ENCODE data around the gene ELAVL1. TPM values are rescaled to one million over a fixed set of nuclear protein-coding genes. Genes with fewer than 3 reads are reported as not detected.

ELAVL1 gene
- total RNA-seq, 1 donor from 2014 or later, result 67.9 TPM

GRCh38 chr19:7947939-7948338 lies 57.5 kb downstream of the ELAVL1 start:
- no peak for DNase-seq (ENCODE audit: low spot score)
- Mint-ChIP-seq H3K27ac (ENCODE audit: unreplicated experiment) (no peak overlapping the region), H3K27me3 (ENCODE audit: low read depth) (no peaks in the 10 kb centered on the region), H3K4me3 (ENCODE audit: unreplicated experiment) (no peak overlapping the region), H3K36me3 (ENCODE audit: low read depth) (no peaks in the 10 kb centered on the region), H3K9me3 (ENCODE audit: low read depth) (no peaks in the 10 kb centered on the region), H3K4me1 (ENCODE audit: low read depth) (peaks cover 10% of the 10 kb centered on the region)
- TF ChIP-seq CTCF (IDR thresholded peaks at IDR 0.05), result no peak

GRCh38 chr19:7944177-7944761 lies 61.2 kb downstream of the ELAVL1 start:
- no peak for DNase-seq (ENCODE audit: low spot score)
- H3K9me3 Mint-ChIP-seq (ENCODE audit: low read depth), result no peaks in the 10 kb centered on the region

GRCh38 chr19:7943444-7944176 lies 61.8 kb downstream of the ELAVL1 start, which contains the start of gene TIMM44:
TSS of gene TIMM44 (minus strand) at chr19:7943666. CDS start at chr19:7943651, 15 bp downstream.
- Mint-ChIP-seq H3K27ac (ENCODE audit: unreplicated experiment) (peak within 1 kb of the TSS; percentile 99), H3K4me3 (ENCODE audit: unreplicated experiment) (peak within 1 kb of the TSS; percentile 95), H3K27me3 (ENCODE audit: low read depth) (no peaks in the 10 kb centered on the region), H3K9me3 (ENCODE audit: low read depth) (no peaks in the 10 kb centered on the region), H3K36me3 (ENCODE audit: low read depth) (peaks cover 9% of the 10 kb centered on the region), H3K4me1 (ENCODE audit: low read depth) (peaks cover 30% of the 10 kb centered on the region)
- peak; percentile 99 for DNase-seq (ENCODE audit: low spot score)
- TF ChIP-seq CTCF (IDR thresholded peaks at IDR 0.05), result no peak

More at GRCh38 chr19:7944177-7944761, 61.2 kb downstream of the ELAVL1 start:
- H3K27ac Mint-ChIP-seq (ENCODE audit: unreplicated experiment), result peak overlapping the region; percentile 99
- no peaks in the 10 kb centered on the region for H3K27me3 Mint-ChIP-seq (ENCODE audit: low read depth)
- H3K36me3 Mint-ChIP-seq (ENCODE audit: low read depth), result peaks cover 6% of the 10 kb centered on the region
- H3K4me1 Mint-ChIP-seq (ENCODE audit: low read depth), result peaks cover 30% of the 10 kb centered on the region
- H3K4me3 Mint-ChIP-seq (ENCODE audit: unreplicated experiment), result peak overlapping the region; percentile 95
- peak; percentile 99 for TF ChIP-seq CTCF (IDR thresholded peaks at IDR 0.05)

GRCh38 chr19:7942981-7943443 lies 62.4 kb downstream of the ELAVL1 start:
- peak overlapping the region; percentile 95 for H3K4me3 Mint-ChIP-seq (ENCODE audit: unreplicated experiment)
- H3K36me3 Mint-ChIP-seq (ENCODE audit: low read depth), result peaks cover 9% of the 10 kb centered on the region
- H3K9me3 Mint-ChIP-seq (ENCODE audit: low read depth), result no peaks in the 10 kb centered on the region
- TF ChIP-seq CTCF (IDR thresholded peaks at IDR 0.05), result no peak
- peaks cover 30% of the 10 kb centered on the region for H3K4me1 Mint-ChIP-seq (ENCODE audit: low read depth)
- peak overlapping the region; percentile 99 for H3K27ac Mint-ChIP-seq (ENCODE audit: unreplicated experiment)
- no peak for DNase-seq (ENCODE audit: low spot score)
- no peaks in the 10 kb centered on the region for H3K27me3 Mint-ChIP-seq (ENCODE audit: low read depth)

- DNase-seq (ENCODE audit: low spot score), result no peak
- Mint-ChIP-seq H3K36me3 (ENCODE audit: low read depth) (peaks cover 11% of the 10 kb centered on the region), H3K9me3 (ENCODE audit: low read depth) (no peaks in the 10 kb centered on the region), H3K27ac (ENCODE audit: unreplicated experiment) (peak overlapping the region; percentile 45), H3K27me3 (ENCODE audit: low read depth) (no peaks in the 10 kb centered on the region), H3K4me1 (ENCODE audit: low read depth) (peaks cover 30% of the 10 kb centered on the region), H3K4me3 (ENCODE audit: unreplicated experiment) (peak overlapping the region; percentile 95)
- no peak for TF ChIP-seq CTCF (IDR thresholded peaks at IDR 0.05)
Observed at GRCh38 chr19:7941895-7942596, 63.4 kb downstream of the ELAVL1 start.

Data from chondrocyte (in vitro differentiated cells).